Esophagus squamous epithelium (tissue), 4 donors: Measurements from ENCODE around the gene ZFAND3.

Experiments
- CTCF ChIP-seq, 6 experiments: fragments of 450-650 bp in 4 of 6; fragments of 200-600 bp in 2 of 6; sonication (generic) in 2 of 6; IDR thresholded peaks; one replicate each; pipeline ENCODE4 v1.5.1; 2016 to 2019; ENCODE audit warnings: antibody characterized with exemption in 6 of 6, mild to moderate bottlenecking in 4 of 6, moderate library complexity in 4 of 6
- POLR2A ChIP-seq, 4 donors: fragments of 450-650 bp; IDR thresholded peaks; one replicate each; pipeline ENCODE4 v1.6.1; 2017; ENCODE audit warnings: antibody characterized with exemption in 4 of 4, mild to moderate bottlenecking in 4 of 4, moderate library complexity in 3 of 4

- no peak for TF ChIP-seq CTCF (IDR thresholded peaks at IDR 0.05)
- TF ChIP-seq POLR2A (IDR thresholded peaks at IDR 0.05), result no peak
Measured at GRCh38 chr6:37824170-37824569, 4.6 kb downstream of the ZFAND3 start.
